ENCODE results near the gene KCNH1.

Gene KCNH1

DNA sequence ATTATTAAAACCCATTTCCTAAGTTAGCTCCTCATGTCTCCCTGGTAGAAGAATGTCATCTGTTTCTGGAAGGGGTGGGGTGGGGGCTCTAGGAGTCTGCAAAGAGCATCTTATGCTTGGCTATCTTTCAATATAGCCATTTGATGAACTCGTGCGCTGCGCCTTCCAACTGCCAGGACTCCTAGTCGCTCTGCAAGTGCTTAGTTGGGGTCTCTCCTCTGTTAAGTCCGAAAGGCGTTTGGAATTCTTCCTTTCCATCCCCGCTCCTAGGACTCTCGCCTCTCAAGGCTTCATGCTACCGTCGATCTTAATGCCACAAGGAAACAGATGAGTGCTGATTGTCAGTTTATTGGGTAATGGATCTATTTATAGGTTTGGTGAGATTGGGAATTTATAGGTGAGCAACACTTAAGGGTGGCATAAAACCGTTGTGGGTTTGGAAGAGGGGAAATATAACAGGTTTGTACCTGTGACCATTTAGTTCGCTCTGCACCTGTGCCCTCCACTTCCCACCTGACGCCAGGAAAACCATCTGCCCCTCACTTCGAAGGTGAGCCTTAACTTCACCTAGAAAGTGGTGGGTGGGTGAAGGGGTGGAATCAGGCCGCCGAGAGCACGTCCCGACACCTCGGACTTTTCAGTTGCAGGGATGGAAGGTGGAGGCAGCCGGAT is 1.1 kb downstream of the KCNH1 start:
- in situ Hi-C loops (cut with HindIII; ENCODE audit: low sequenced_read_pairs): no loop called here
- H3K4me3 ChIP-seq (ENCODE audit: low read depth, low read length): peak overlapping the region; percentile 56
- TF ChIP-seq, protein P1, sequence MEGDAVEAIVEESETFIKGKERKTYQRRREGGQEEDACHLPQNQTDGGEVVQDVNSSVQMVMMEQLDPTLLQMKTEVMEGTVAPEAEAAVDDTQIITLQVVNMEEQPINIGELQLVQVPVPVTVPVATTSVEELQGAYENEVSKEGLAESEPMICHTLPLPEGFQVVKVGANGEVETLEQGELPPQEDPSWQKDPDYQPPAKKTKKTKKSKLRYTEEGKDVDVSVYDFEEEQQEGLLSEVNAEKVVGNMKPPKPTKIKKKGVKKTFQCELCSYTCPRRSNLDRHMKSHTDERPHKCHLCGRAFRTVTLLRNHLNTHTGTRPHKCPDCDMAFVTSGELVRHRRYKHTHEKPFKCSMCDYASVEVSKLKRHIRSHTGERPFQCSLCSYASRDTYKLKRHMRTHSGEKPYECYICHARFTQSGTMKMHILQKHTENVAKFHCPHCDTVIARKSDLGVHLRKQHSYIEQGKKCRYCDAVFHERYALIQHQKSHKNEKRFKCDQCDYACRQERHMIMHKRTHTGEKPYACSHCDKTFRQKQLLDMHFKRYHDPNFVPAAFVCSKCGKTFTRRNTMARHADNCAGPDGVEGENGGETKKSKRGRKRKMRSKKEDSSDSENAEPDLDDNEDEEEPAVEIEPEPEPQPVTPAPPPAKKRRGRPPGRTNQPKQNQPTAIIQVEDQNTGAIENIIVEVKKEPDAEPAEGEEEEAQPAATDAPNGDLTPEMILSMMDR (IDR thresholded peaks at IDR 0.05; ENCODE audit: low read depth, low read length): no peak
- no peak for DNase-seq (ENCODE audit: low read depth, low spot score)

DNA sequence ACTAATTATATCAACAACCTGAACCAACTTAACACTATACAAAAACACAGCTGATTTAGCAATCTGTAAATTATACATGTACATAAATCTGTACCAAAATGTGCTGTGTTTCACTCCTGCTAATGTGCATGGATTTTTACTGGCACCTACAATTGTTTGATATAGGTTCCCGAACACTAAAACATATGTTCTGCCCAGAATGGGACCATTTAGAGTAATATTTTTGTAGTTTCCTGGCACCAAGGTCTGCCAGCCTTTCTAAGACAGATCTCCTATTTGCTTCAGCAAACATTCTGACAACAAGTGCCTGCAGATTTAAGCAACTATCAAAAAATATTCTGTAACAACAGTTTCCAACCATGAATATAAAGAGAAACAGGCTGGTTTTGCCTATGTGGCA is 4.2 kb downstream of the KCNH1 start:
- no peak overlapping the region for H3K4me3 ChIP-seq (ENCODE audit: low read depth, low read length)
- in situ Hi-C loops (cut with HindIII; ENCODE audit: low sequenced_read_pairs): no loop called here
- TF ChIP-seq, protein P1 (IDR thresholded peaks at IDR 0.05; ENCODE audit: low read depth, low read length): no peak

DNA sequence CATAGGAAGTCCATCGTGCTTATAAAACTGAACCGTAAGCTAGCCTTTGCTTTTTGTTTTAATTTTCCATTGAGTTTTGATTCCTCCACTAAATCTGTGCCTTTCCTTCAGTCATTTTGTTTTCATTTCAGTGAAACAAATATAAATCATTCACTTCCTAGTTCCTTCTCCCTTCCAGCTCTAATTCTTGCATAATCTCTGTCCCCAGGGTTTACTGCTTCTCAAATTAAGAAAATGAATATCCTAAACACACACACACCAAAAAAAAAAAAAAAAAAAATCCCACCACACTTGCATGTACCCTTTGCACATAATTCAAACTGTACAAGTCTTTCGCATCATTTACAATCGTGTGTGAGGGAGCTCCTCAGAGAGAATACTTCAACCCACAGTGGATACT is 6.8 kb downstream of the KCNH1 start:
- H3K4me3 ChIP-seq (ENCODE audit: low read depth, low read length): no peak overlapping the region
- TF ChIP-seq, protein P1 (IDR thresholded peaks at IDR 0.05; ENCODE audit: low read depth, low read length): no peak
- in situ Hi-C loops (cut with HindIII; ENCODE audit: low sequenced_read_pairs): no loop called here

More for the DNA sequence above, 4.2 kb downstream of the KCNH1 start:
- DNase-seq (ENCODE audit: low read depth, low spot score): no peak

DNA sequence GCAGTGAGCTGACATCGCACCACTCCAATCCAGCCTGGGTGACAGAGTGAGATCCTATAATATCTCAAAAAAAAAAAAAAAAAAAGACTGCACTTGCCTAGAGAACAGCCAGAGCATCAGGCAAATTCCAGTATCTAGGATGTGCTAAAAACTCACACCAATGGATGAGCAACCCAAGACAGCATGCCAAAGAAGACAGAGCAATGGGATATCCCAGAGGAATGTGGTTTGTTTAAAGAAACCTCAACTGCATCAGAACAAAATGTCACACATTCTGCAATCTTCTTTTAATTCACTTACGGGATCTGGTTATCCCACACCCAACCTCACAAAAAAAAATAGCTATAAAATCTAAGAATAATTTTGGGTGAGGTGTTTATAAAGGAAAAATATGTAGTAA is 7.3 kb downstream of the KCNH1 start:
- no peak overlapping the region for H3K4me3 ChIP-seq (ENCODE audit: low read depth, low read length)
- in situ Hi-C loops (cut with HindIII; ENCODE audit: low sequenced_read_pairs): no loop called here
- TF ChIP-seq, protein P1 (IDR thresholded peaks at IDR 0.05; ENCODE audit: low read depth, low read length): no peak
- DNase-seq (ENCODE audit: low read depth, low spot score): no peak

More for the DNA sequence above, 6.8 kb downstream of the KCNH1 start:
- DNase-seq (ENCODE audit: low read depth, low spot score): no peak

DNA sequence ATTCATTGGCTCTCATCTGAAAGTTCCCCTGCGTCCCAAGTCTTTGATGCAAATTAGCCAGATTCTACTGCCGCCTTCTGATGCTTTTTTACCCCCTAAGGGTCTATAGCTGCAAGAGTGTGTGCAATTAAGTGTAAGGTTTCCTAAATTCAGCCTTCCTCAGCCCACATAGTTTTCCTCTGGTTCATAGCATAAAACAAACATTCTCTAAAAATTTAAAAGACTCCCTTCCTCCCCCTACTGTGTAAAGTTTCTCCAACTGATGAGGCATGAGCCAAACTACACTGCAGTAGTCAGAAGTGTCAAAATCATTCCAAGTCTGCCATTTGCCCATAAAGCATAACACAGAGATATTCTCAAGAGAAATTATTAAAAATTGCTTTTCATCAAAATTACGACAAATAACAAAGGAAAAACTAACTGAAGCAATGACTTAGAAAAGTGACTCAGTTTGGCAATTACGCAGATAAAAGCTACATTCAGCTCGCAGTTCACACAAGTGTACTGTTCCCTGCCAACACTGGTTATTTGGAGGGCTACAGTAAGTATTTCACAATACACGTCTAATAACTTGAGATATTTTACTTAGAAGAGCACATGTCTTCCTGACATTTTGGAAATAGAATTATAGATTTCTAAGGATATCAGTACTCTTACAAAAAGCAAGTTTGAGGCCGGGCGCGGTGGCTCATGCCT is 15.4 kb downstream of the KCNH1 start:
- TF ChIP-seq, protein P1 (IDR thresholded peaks at IDR 0.05; ENCODE audit: low read depth, low read length): no peak
- DNase-seq (ENCODE audit: low read depth, low spot score): peak; percentile 48

DNA sequence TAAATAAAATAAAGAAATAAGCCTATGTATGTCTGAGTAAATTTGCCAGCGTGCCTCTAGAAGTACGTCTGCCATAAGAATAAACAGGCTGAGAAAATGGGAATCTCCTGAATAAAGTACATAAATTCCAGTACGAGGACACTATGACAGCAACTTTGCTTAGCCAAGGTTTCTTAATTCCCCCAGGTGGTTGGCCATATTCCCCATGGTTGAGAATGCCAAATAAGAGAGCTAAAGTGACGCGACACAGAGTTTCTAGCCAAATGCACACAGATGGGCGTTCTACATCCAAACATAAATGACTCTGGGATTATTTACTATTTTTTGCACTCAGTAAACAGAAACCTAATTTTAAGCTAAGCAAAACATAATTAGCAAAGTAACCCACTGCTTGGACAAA is 19.5 kb downstream of the KCNH1 start:
- TF ChIP-seq, protein P1 (IDR thresholded peaks at IDR 0.05; ENCODE audit: low read depth, low read length): no peak
- DNase-seq (ENCODE audit: low read depth, low spot score): no peak
- no peak overlapping the region for H3K4me3 ChIP-seq (ENCODE audit: low read depth, low read length)
- in situ Hi-C loops (cut with HindIII; ENCODE audit: low sequenced_read_pairs): no loop called here

More for the DNA sequence above, 15.4 kb downstream of the KCNH1 start:
- no peak overlapping the region for H3K4me3 ChIP-seq (ENCODE audit: low read depth, low read length)
- in situ Hi-C loops (cut with HindIII; ENCODE audit: low sequenced_read_pairs): no loop called here
